Measurements from ENCODE around the gene TEAD1.

Gene TEAD1

GRCh38 chr11:12901272-12901671, 227.1 kb downstream of the TEAD1 start:
- TF ChIP-seq POLR2AphosphoS5 (IDR thresholded peaks at IDR 0.05; ENCODE audit: low read depth, low read length) (no peak), TAF1 (IDR thresholded peaks at IDR 0.05; ENCODE audit: borderline replicate concordance, insufficient read depth, low read length) (no peak), SIN3A (IDR thresholded peaks at IDR 0.05; ENCODE audit: borderline replicate concordance, insufficient read depth, low read length) (no peak), FOXP2 (optimal IDR thresholded peaks at IDR 0.05; ENCODE audit: borderline replicate concordance, extremely low read depth, extremely low read length, insufficient read depth) (no peak)

DNA sequence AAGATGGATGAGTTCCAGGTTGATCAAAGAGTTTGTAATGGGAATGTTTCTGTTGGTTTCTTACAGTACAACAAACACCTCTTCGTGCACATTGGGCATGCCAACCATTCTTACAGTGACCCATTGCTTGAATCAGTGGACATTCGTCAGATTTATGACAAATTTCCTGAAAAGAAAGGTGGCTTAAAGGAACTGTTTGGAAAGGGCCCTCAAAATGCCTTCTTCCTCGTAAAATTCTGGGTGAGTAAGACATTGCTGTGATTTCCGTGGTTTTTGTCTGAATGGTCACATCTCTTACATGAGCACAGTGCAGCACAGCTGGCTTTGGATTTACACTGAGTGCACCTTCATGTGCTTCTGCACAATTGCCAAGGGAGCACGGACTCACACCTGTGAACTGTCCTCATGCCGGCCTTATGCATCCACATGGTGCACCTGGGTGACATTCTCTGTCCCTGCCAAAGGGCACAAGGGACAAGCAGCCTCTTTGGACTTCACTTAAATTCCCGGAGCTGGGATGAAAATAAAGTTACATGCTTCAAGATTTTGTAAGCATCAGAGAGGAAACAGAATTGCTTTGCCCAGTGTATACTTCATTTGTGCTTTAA, 227.8 kb downstream of the TEAD1 start:
- TF ChIP-seq, protein P1, sequence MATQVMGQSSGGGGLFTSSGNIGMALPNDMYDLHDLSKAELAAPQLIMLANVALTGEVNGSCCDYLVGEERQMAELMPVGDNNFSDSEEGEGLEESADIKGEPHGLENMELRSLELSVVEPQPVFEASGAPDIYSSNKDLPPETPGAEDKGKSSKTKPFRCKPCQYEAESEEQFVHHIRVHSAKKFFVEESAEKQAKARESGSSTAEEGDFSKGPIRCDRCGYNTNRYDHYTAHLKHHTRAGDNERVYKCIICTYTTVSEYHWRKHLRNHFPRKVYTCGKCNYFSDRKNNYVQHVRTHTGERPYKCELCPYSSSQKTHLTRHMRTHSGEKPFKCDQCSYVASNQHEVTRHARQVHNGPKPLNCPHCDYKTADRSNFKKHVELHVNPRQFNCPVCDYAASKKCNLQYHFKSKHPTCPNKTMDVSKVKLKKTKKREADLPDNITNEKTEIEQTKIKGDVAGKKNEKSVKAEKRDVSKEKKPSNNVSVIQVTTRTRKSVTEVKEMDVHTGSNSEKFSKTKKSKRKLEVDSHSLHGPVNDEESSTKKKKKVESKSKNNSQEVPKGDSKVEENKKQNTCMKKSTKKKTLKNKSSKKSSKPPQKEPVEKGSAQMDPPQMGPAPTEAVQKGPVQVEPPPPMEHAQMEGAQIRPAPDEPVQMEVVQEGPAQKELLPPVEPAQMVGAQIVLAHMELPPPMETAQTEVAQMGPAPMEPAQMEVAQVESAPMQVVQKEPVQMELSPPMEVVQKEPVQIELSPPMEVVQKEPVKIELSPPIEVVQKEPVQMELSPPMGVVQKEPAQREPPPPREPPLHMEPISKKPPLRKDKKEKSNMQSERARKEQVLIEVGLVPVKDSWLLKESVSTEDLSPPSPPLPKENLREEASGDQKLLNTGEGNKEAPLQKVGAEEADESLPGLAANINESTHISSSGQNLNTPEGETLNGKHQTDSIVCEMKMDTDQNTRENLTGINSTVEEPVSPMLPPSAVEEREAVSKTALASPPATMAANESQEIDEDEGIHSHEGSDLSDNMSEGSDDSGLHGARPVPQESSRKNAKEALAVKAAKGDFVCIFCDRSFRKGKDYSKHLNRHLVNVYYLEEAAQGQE (IDR thresholded peaks at IDR 0.05; ENCODE audit: insufficient read depth in 1 of 2, low read depth in 2 of 2, low read length in 2 of 2), result no peak
- TF ChIP-seq TAF1 (IDR thresholded peaks at IDR 0.05; ENCODE audit: borderline replicate concordance, insufficient read depth, low read length) (no peak), SIN3A (IDR thresholded peaks at IDR 0.05; ENCODE audit: borderline replicate concordance, insufficient read depth, low read length) (no peak), FOXP2 (optimal IDR thresholded peaks at IDR 0.05; ENCODE audit: borderline replicate concordance, extremely low read depth, extremely low read length, insufficient read depth) (no peak), POLR2AphosphoS5 (IDR thresholded peaks at IDR 0.05; ENCODE audit: low read depth, low read length) (no peak)

DNA sequence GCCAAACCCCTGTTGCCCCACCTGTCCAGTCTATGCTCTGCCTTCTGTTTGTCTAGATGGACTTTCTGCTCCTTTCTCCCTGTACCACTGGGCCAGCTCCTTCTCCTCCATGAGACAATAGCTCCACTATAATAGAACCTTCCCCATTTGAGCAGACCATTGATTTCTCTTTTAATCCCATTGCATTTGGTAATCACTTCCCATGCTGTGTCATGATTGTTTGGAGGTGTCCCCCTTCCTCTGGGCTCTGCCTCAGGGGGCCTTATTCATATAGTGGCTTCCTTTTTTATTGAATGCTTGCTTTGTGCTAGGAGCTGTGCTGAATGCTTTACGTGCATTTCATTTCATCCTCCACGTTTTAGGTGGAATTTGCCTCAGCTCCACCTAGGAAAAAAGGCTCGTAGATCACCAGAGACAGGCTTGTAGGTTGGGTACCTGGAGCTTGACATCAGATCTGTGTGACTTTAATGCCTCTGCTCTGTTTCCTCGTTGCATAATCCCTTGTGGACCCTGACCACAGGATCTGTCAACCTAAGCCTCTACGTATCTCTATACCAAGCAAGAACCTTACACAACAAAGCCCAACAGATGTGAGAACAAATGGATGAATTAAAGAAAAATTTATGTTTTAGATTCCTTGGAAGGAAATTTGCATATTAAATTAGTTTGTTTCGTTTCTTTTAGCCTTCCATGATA, 228.7 kb downstream of the TEAD1 start:
- TF ChIP-seq POLR2AphosphoS5 (IDR thresholded peaks at IDR 0.05; ENCODE audit: low read depth, low read length), result no peak
- TF ChIP-seq SIN3A (IDR thresholded peaks at IDR 0.05; ENCODE audit: borderline replicate concordance, insufficient read depth, low read length), result no peak
- no peak for TF ChIP-seq FOXP2 (optimal IDR thresholded peaks at IDR 0.05; ENCODE audit: borderline replicate concordance, extremely low read depth, extremely low read length, insufficient read depth)
- TF ChIP-seq, protein P1 (IDR thresholded peaks at IDR 0.05; ENCODE audit: insufficient read depth in 1 of 2, low read depth in 2 of 2, low read length in 2 of 2), result no peak
- TF ChIP-seq TAF1 (IDR thresholded peaks at IDR 0.05; ENCODE audit: borderline replicate concordance, insufficient read depth, low read length), result no peak

DNA sequence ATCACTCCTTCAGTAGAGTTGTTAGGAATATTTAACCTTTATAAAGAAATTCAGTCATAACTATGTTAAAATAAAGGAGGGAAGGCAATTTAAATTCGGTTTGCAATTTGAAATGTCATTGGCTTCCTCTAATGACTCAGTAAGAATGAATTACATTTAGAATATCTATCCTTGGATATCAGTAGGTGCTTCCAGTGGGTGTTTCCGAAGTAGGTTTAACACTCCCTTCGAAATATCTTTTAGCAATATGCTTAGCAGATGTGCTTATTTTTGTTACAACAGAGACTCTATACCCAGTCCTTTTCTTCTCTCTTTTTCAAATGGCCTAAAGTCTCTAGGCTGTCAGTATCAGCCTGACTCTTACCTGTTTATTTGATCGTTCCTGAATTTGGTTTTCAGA, 231.2 kb downstream of the TEAD1 start:
- no peak for TF ChIP-seq SIN3A (IDR thresholded peaks at IDR 0.05; ENCODE audit: borderline replicate concordance, insufficient read depth, low read length)
- TF ChIP-seq TAF1 (IDR thresholded peaks at IDR 0.05; ENCODE audit: borderline replicate concordance, insufficient read depth, low read length), result no peak
- TF ChIP-seq, protein P1 (IDR thresholded peaks at IDR 0.05; ENCODE audit: insufficient read depth in 1 of 2, low read depth in 2 of 2, low read length in 2 of 2), result no peak
- TF ChIP-seq FOXP2 (optimal IDR thresholded peaks at IDR 0.05; ENCODE audit: borderline replicate concordance, extremely low read depth, extremely low read length, insufficient read depth), result no peak
- no peak for TF ChIP-seq POLR2AphosphoS5 (IDR thresholded peaks at IDR 0.05; ENCODE audit: low read depth, low read length)

DNA sequence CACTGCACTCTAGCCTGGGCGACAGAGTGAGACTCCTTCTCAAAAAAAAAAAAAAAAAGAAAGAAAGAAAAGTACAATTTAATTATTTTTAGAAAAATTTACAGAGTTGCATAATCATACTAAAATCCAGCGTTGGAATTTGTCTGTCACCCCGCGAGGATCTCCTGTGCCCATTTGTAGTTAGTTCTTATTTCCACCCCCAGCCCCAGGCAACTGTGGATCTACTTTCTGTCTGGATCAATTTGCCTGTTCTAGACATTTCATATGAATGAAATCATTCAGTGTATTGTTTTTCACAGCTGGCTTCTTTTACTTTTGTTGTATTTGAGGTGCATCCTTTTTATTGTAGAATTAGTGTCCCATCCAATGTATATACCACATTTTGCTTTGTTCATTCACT, 232.3 kb downstream of the TEAD1 start:
- TF ChIP-seq FOXP2 (optimal IDR thresholded peaks at IDR 0.05; ENCODE audit: borderline replicate concordance, extremely low read depth, extremely low read length, insufficient read depth) (no peak), TAF1 (IDR thresholded peaks at IDR 0.05; ENCODE audit: borderline replicate concordance, insufficient read depth, low read length) (no peak), POLR2AphosphoS5 (IDR thresholded peaks at IDR 0.05; ENCODE audit: low read depth, low read length) (no peak), SIN3A (IDR thresholded peaks at IDR 0.05; ENCODE audit: borderline replicate concordance, insufficient read depth, low read length) (no peak)
- TF ChIP-seq, protein P1 (IDR thresholded peaks at IDR 0.05; ENCODE audit: insufficient read depth in 1 of 2, low read depth in 2 of 2, low read length in 2 of 2), result no peak
